ENCODE data around the gene TESK2. TPM values are rescaled to one million over a fixed set of nuclear protein-coding genes. Genes with fewer than 3 reads are reported as not detected.

Gene TESK2
- total and polyA plus RNA-seq, 2 of the 13 experiments (the other 11 are each of a cell fraction or from before 2014, with no cell fraction given) = 5.5 to 9.6 TPM

DNA sequence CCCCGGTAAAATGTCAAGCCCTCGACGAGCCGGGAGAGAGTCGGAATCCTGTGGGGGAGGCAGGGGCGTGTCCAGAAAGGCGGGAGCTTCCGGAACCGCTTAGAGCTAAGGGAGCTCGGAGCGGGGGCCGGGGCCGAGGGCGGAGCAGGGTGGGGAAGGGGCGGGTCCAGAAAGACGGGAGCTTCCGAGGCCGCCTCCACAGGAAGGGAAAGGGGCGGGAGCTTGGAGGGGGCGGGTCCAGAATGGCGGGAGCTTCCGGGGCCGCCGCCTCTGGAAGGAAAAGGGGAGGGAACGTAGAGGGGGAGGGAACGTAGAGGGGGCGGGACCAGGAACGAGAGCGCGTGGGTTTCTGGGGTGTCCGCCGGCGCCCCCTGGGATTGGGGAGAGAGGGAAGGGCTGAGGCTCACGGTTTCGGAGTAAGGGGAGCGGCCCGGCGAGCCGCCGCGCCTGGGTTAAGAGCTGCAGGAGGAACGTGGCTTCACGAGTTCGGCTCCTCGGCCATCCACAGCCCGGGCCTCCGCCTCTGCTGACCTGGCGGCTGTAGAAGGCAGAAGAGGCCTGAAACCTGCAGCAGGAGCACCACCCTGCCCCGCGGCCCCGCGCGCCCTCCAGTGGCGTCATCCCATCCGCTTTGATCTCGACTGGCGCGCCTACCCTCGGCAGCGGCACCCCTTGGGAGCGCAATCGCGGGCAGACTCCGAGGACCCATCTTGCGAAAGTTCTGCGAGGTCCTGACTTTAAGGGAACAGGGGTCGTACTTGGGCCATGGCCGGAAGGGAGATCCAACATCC lies 187.2 kb downstream of the TESK2 start (continued):
- TF ChIP-seq ZNF788 (CRISPR knock-in tag; IDR thresholded peaks at IDR 0.05; ENCODE audit: borderline replicate concordance) (no peak; the same call in 1 of the 2 replicates), HNRNPH1 (optimal IDR thresholded peaks at IDR 0.05; ENCODE audit: low read depth, low read length) (no peak), NRL (CRISPR knock-in tag; IDR thresholded peaks at IDR 0.05; ENCODE audit: borderline replicate concordance) (peak; percentile 76), POLR2AphosphoS5 (IDR thresholded peaks at IDR 0.05; ENCODE audit: low read depth, low read length) (peak; percentile 60; the same call in 1 of the 2 replicates), NR2F6 (IDR thresholded peaks at IDR 0.05) (no peak), NR2F6 (CRISPR knock-in tag; IDR thresholded peaks at IDR 0.05) (peak; percentile 51), ZMYM3 (CRISPR knock-in tag; IDR thresholded peaks at IDR 0.05) (peak; percentile 60), ISL2 (CRISPR knock-in tag; IDR thresholded peaks at IDR 0.05) (peak; percentile 33), TSC22D2 (CRISPR knock-in tag; IDR thresholded peaks at IDR 0.05; ENCODE audit: borderline replicate concordance) (no peak)
- TF ChIP-seq, protein P1, sequence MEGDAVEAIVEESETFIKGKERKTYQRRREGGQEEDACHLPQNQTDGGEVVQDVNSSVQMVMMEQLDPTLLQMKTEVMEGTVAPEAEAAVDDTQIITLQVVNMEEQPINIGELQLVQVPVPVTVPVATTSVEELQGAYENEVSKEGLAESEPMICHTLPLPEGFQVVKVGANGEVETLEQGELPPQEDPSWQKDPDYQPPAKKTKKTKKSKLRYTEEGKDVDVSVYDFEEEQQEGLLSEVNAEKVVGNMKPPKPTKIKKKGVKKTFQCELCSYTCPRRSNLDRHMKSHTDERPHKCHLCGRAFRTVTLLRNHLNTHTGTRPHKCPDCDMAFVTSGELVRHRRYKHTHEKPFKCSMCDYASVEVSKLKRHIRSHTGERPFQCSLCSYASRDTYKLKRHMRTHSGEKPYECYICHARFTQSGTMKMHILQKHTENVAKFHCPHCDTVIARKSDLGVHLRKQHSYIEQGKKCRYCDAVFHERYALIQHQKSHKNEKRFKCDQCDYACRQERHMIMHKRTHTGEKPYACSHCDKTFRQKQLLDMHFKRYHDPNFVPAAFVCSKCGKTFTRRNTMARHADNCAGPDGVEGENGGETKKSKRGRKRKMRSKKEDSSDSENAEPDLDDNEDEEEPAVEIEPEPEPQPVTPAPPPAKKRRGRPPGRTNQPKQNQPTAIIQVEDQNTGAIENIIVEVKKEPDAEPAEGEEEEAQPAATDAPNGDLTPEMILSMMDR (CRISPR knock-in tag; IDR thresholded peaks at IDR 0.05) = peak; percentile 98
- TF ChIP-seq, protein P2, sequence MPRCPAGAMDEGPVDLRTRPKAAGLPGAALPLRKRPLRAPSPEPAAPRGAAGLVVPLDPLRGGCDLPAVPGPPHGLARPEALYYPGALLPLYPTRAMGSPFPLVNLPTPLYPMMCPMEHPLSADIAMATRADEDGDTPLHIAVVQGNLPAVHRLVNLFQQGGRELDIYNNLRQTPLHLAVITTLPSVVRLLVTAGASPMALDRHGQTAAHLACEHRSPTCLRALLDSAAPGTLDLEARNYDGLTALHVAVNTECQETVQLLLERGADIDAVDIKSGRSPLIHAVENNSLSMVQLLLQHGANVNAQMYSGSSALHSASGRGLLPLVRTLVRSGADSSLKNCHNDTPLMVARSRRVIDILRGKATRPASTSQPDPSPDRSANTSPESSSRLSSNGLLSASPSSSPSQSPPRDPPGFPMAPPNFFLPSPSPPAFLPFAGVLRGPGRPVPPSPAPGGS (CRISPR knock-in tag; IDR thresholded peaks at IDR 0.05) = no peak; the same call in 1 of the 2 replicates
- TF ChIP-seq, protein P3, sequence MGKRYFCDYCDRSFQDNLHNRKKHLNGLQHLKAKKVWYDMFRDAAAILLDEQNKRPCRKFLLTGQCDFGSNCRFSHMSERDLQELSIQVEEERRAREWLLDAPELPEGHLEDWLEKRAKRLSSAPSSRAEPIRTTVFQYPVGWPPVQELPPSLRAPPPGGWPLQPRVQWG (CRISPR knock-in tag; IDR thresholded peaks at IDR 0.05; ENCODE audit: borderline replicate concordance, low read depth) = no peak
- TF ChIP-seq, protein P4, sequence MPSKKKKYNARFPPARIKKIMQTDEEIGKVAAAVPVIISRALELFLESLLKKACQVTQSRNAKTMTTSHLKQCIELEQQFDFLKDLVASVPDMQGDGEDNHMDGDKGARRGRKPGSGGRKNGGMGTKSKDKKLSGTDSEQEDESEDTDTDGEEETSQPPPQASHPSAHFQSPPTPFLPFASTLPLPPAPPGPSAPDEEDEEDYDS (CRISPR knock-in tag; IDR thresholded peaks at IDR 0.05) = 0 out of 2 replicates have a peak, but pooled peaks have one; percentile 28
- TF ChIP-seq, protein P5, sequence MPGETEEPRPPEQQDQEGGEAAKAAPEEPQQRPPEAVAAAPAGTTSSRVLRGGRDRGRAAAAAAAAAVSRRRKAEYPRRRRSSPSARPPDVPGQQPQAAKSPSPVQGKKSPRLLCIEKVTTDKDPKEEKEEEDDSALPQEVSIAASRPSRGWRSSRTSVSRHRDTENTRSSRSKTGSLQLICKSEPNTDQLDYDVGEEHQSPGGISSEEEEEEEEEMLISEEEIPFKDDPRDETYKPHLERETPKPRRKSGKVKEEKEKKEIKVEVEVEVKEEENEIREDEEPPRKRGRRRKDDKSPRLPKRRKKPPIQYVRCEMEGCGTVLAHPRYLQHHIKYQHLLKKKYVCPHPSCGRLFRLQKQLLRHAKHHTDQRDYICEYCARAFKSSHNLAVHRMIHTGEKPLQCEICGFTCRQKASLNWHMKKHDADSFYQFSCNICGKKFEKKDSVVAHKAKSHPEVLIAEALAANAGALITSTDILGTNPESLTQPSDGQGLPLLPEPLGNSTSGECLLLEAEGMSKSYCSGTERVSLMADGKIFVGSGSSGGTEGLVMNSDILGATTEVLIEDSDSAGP (CRISPR knock-in tag; IDR thresholded peaks at IDR 0.05; ENCODE audit: borderline replicate concordance) = peak; percentile 86
- TF ChIP-seq, protein P6, sequence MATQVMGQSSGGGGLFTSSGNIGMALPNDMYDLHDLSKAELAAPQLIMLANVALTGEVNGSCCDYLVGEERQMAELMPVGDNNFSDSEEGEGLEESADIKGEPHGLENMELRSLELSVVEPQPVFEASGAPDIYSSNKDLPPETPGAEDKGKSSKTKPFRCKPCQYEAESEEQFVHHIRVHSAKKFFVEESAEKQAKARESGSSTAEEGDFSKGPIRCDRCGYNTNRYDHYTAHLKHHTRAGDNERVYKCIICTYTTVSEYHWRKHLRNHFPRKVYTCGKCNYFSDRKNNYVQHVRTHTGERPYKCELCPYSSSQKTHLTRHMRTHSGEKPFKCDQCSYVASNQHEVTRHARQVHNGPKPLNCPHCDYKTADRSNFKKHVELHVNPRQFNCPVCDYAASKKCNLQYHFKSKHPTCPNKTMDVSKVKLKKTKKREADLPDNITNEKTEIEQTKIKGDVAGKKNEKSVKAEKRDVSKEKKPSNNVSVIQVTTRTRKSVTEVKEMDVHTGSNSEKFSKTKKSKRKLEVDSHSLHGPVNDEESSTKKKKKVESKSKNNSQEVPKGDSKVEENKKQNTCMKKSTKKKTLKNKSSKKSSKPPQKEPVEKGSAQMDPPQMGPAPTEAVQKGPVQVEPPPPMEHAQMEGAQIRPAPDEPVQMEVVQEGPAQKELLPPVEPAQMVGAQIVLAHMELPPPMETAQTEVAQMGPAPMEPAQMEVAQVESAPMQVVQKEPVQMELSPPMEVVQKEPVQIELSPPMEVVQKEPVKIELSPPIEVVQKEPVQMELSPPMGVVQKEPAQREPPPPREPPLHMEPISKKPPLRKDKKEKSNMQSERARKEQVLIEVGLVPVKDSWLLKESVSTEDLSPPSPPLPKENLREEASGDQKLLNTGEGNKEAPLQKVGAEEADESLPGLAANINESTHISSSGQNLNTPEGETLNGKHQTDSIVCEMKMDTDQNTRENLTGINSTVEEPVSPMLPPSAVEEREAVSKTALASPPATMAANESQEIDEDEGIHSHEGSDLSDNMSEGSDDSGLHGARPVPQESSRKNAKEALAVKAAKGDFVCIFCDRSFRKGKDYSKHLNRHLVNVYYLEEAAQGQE (IDR thresholded peaks at IDR 0.05; ENCODE audit: borderline replicate concordance in 1 of 2, low read depth in 1 of 2, low read length in 2 of 2) = no peak
- TF ChIP-seq, protein P7, sequence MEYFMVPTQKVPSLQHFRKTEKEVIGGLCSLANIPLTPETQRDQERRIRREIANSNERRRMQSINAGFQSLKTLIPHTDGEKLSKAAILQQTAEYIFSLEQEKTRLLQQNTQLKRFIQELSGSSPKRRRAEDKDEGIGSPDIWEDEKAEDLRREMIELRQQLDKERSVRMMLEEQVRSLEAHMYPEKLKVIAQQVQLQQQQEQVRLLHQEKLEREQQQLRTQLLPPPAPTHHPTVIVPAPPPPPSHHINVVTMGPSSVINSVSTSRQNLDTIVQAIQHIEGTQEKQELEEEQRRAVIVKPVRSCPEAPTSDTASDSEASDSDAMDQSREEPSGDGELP (IDR thresholded peaks at IDR 0.05; ENCODE audit: borderline replicate concordance, low read depth) = peak; percentile 21; the same call in 1 of the 2 replicates
